Choroid plexus epithelial cell (primary cell): ENCODE results near the gene JUP.
"Not testable (repeated sequence)": the region's sequence is repeated elsewhere in the genome, so short reads cannot be mapped to it uniquely, and the experiment has no call there.

Experiments
- DNase-seq: peaks from one replicate; pipeline ENCODE4 v3.0.0-alpha.2; 2010; ENCODE audit warnings: low read depth
- H3K4me3 ChIP-seq: 2 replicates; pipeline ENCODE4 v1.5.1; 2011; ENCODE audit warnings: low read depth, mild to moderate bottlenecking, control low read depth, low read length, moderate library complexity
- TF ChIP-seq, protein P1 (sequence below): conservative IDR thresholded peaks from 2 replicates; pipeline ENCODE4 v1.5.1; 2011; ENCODE audit warnings: low read depth, mild to moderate bottlenecking, control low read depth, inconsistent platforms, low read length, moderate library complexity

Gene JUP

DNA sequence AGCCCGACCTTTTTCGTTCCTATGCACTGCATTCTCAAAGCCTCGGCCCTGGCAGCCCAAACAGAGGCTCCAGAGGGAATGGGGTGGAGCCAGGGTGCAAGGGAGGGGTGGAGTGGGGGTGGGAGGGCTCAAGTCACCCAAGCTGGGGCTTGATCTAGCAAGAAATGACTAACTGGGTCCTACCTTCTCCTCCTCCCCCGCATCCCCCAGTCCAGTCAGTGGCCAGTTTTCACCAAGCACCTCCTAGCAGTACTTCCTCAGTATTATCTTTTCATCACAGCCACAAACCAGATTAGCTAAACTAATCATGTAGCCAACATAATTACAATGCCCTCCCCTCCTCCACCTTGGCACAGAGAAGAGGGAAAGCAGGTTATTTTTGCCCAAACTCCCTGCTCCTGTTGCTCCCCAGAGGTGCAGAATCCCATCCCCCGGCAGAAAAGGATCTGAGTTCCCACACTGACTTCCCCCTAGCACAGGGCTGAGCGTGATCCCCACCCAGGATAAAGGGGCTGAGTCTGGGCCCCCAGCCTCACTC lies 2.2 kb downstream of the JUP start:
- TF ChIP-seq, protein P1, sequence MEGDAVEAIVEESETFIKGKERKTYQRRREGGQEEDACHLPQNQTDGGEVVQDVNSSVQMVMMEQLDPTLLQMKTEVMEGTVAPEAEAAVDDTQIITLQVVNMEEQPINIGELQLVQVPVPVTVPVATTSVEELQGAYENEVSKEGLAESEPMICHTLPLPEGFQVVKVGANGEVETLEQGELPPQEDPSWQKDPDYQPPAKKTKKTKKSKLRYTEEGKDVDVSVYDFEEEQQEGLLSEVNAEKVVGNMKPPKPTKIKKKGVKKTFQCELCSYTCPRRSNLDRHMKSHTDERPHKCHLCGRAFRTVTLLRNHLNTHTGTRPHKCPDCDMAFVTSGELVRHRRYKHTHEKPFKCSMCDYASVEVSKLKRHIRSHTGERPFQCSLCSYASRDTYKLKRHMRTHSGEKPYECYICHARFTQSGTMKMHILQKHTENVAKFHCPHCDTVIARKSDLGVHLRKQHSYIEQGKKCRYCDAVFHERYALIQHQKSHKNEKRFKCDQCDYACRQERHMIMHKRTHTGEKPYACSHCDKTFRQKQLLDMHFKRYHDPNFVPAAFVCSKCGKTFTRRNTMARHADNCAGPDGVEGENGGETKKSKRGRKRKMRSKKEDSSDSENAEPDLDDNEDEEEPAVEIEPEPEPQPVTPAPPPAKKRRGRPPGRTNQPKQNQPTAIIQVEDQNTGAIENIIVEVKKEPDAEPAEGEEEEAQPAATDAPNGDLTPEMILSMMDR, result no peak
- H3K4me3 ChIP-seq, result peak overlapping the region; percentile 82
- DNase-seq, result peak; percentile 74

DNA sequence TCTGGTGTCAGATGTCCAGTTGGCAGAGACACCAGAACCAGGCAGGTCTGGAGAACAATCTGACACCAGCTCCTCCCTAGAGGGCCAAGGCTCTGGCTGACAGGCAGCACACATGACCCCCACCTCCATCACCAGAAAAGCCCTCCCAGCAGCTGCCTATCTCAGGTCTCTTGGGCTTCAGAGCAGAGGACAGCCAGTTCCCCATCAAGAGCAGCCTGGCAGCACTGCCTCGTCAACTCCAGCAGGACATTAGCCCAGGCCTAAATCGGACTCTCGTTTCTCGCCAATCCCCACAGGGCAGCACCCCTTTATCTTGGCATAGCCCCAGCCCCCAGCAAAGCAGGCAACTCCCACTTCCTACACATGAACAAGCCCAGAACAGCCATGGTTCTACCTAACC lies 4.4 kb downstream of the JUP start:
- no peak overlapping the region for H3K4me3 ChIP-seq
- TF ChIP-seq, protein P1, result no peak
- DNase-seq, result no peak

DNA sequence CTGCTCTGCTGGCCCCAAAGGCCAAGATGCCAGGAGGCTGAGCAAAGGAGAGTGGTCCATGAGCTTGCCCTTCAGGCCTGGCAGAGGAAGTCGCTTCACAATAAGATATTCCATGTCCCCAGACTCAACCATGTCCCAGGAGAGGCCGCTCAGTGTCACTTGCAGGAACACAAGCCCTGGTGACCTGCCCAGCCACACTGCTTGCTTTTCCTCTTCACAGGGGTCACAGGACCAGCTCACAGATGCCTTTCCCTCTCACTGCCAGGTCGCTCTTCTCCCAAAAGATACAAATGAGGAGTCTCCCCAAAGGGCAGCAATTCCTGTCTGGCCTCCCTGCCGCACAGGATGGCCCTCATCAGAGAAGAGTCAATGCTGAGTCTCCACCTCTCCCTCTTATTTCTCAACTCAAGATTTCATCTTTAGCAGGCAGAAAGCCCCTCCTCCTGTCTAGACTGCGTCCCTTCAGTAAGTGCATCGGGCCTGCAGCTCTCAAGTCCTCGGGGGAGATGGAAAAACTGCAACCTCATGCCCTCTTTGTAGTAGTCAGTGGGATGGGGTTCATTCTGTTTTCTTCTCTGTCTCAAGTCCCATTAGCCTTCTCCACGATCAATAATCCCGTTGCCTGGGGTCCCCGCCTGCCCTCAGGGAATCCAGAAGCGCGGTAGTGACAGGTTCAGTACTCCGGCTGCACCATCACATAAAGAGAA lies 5.0 kb downstream of the JUP start:
- H3K4me3 ChIP-seq, result no peak overlapping the region
- peak; percentile 59 for DNase-seq
- TF ChIP-seq, protein P1, result no peak

DNA sequence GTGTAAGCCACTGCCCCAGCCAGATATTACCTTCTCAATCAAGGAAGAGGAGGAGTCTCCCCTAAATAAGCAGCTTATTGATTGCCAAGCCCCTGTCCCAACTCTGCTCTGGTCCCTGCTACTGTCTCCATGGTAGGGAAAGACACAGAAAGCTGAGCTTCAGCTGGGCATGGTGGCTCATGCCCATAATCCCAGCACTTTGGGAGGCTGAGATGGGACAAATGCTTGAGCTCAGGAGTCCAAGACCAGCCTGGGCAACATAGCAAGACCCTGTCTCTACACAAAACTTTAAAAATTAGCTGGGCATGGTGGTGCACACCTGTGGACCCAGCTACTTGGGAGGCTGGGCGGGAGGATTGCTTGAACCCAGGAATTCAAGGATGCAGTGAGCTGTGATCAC lies 6.6 kb downstream of the JUP start:
- TF ChIP-seq, protein P1, result no peak
- no peak overlapping the region for H3K4me3 ChIP-seq
- DNase-seq, result no peak

DNA sequence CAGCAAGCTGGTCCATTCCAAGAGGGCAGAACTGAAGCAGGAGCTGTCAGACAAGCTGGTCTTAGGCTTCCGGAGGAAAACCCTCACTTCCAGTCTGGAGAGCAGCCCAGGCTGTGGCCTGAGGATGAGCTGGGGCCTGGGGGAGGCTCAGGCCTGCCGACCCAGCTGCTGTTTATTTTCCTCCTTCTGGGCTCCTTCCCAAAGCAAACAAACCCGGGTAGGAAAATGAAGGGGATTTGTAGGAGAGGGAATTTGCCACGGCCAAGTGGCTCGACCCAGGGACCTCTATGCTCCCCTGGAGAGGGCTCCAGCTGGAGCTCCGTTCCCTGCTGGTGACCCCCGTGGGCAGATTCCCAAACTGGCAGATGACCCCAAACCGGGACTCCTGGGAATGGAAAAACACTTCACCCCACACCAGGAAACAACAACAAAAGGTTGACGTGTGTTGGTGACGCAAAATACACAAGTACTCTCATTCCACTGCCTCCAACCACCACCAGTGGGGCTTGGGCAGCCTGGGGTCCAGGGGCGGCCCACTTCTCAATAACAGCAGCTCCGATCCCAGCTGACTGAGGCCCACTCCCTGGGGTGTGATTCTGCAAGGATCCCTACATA lies 8.8 kb downstream of the JUP start:
- peak; percentile 92 for DNase-seq
- TF ChIP-seq, protein P1, result peak; percentile 8
- no peak overlapping the region for H3K4me3 ChIP-seq

DNA sequence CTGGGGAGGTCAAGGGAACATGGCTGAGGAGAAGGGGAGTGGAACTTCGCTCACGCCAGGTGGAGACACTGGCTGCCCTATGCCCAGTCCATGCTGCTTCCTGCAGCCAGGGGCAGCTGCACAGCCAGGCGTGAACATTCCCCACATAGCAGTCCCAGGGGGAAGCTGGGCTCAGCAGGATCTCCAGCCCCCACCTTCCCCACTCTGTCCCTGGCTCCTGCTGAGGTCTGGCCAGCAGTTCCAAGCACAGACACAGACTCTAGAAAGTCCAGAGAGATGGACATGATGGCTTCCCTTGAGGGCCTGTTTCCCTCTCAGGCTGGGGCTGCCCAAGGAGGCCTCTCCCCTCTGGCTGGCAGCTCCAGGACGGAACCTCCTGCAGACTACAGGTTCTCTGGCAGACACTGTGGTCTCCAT lies 9.3 kb downstream of the JUP start:
- peak; percentile 72 for DNase-seq
- TF ChIP-seq, protein P1, result peak; percentile 53
- H3K4me3 ChIP-seq, result no peak overlapping the region

DNA sequence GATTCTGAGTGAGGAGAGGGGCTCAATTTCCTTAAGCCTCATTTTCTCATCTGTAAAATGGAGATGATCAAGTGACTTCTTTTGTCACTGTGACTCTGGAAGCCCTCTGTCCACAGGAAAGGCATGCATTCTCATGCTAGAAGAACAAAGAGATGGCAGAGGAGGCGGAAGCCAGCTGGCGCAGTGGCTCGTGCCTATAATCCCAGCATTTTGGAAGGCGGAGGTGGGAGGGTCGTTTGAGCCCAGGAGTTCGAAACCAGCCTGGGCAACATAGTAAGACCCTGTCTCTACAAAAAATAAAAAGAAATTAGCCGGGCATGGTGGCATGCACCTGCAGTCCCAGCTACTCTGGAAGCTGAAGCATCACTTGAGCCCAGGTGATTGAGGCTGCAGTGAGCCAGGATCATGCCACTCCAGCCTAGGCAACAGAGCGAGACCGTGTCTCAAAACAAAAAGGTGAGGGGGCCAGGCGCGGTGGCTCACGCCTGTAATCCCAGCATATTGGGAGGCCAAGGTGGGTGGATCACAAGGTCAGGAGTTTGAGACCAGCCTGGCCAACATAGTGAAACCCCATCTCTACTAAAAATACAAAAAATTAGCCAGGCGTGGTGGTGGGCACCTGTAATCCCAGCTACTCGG lies 10.1 kb downstream of the JUP start:
- DNase-seq, result not testable (repeated sequence)

More for the DNA sequence above, 10.1 kb downstream of the JUP start:
- H3K4me3 ChIP-seq, result not testable (repeated sequence)
